HG03139 (cell line): Measurements from ENCODE around the gene LPAR2.

ENCODE experiments used
- ATAC-seq: cut with Tn5 transposase; IDR thresholded peaks from one replicate; pipeline ENCODE4 v1.9.1; 2021; ENCODE audit not compliant: unreplicated experiment

The LPAR2 gene

GRCh38 chr19:19654441-19654840, 26.4 kb upstream of the LPAR2 start:
- ATAC-seq: no peak

- no peak for ATAC-seq
These were observed 25.7 kb upstream of the LPAR2 start for GRCh38 chr19:19653597-19654147.

DNA sequence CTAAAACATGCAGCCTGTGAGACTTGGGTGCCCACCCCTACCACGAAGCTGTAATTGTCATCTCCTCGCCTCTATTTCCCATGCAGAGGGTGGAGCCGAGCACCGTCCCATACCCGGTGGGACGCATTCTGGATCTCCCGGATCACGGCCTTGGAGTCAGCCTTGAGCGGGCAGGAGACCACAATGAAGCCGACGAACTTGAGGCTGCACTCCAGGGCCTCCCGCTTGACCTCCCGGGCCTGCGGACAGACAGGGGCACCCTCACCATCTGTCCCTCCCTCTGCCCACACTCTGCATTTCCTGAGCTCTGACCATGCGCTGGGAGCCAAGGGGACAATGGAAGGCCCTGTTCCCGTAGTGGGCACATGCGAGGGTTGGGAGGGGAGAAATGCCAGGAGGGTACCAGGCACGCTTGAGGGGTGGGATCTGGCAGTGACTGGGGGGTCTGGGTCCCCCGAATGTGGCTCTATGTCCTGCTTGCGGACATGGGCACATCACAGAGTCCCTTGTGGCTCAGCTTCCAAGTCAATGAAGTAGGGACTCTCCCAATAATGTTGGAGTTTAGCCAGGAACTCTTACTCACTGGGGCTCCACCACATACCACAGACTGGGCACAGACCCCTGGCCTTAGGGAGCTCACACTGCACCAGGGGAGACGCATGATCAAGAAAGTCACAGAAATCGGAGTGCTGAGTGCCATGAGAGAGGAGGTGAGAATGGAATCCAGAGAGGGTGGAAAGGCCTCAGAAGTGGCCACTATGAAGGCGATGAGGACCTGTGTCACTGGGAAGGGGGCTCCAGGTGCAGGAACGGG, 24.7 kb upstream of the LPAR2 start:
- ATAC-seq: no peak

DNA sequence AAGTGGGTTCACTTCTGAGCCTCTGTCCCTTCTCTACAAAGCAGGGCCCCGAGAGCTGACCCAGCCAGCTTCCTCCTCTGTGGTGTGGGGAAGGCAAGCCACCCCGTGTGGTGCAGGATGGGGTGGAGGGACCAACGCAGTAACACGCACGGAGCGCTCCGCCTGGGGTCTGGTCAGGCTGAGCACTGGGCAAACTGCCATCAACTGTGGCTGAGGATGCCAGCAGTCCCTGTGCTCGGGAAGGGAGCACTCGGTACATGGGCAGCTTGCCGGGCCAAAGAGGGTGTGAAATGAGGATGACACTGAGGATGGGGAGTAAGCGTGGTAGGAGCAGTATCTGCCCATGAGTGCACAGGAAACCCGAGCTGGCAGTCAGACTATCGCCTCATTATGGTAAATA, 23.1 kb upstream of the LPAR2 start:
- ATAC-seq: no peak

DNA sequence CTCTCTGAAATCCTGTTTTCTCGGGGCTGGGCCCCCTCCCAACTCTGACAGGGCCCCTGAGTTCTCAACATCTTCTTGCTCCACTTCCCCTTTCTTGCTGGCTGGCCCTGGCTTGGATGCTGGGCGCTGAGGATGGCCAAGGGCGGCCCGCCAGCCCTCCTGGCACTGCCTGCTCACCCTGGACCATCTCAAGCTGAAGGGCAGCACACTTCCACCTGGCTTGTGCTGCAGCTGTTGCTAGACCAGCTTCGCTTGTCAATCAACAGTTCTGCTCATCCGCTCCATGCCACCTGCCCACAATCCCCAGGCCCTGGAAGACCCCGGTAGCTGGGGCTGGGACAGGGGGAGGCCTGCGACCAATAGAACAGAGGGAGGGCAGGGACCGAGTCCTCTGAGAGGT, 22.3 kb upstream of the LPAR2 start:
- ATAC-seq: no peak

GRCh38 chr19:19649580-19649995, 21.6 kb upstream of the LPAR2 start:
- ATAC-seq: no peak

DNA sequence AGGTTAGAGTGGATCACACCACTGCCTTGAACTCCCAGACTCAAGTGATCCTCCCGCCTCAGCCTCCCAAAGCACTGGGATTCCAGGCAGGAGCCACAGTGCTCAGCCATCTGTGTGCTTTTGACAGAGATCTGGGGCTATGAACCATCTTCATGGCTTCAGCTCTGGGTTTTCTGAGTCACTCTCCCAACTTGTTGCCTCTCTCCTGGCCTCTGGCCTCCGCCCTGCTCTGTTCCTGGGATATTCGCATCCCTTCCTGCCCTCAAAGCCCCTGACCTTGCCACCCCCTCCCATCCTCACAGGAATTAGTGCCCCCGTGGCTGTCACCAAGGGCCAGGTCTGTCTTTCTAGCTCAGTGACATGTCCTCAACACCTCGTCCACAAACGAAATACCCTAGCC, 21.1 kb upstream of the LPAR2 start:
- ATAC-seq: no peak

DNA sequence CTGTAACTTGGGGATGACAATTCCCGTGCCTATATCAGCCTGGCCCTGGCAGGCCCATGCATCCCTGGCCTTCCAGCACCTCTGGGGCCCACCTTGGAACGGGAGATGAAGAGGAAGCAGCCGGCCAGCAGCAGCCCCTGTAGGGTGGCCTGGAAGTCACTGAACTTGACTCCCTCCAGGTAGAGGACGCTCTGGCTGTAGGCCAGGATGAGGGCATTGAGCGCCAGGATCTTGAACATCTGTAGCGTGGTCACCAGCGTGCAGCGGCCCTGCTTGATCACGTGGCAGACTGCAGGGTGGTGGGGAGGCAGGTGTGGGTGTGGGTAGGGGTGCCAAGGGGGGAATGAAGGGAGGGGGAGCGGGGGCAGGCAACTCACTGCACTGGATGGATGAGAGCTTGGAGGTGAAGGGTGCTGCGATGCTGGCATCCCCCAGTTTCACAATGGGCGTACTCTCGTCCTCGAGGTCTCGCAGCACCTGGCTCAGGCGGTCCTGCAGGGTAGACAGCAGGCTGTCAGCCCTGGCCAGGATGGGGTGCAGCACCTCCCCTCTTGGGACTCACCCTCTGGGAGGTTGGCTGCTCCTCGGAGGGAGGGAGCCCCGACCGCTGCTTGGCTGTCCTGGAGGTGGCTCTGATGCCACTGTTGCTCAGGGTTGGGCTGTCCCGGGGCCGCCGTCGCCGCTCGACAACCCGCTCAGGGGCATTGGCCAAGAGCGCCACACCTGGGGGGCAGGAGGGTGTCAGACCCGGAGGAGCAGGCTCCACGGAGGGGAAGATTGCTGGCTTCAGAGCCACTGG, 19.2 kb upstream of the LPAR2 start:
- no peak for ATAC-seq

DNA sequence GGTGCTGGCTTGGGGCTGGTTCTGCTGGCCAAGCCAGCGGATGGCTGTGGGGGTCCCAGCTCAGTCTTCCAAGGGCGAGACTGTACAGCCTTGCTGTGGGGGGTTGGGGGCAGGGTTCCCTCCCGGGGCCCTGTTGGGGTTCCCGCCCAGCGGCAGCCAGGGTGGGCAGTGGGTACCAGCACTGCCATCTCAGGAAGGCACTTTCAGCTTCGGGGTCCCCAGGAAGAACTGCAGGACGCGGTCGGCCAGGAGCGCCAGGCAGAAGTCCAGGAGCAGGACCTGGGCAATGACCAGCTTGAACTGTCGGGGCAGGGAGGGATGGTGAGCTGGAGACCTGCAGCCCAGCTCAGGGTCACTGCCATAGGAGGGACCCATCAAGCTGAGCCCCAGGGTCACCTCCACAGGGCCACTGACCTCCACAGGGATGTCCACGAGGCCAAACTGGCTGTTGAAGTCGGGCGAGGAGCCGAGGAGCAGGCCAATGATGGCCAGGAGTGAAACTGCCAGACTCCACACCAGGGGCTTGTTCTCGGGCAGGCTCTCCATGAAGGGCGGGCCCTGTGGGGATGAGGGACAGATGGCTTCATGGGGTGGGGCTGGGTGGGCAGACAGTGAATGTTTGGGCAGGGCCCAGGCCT, 17.3 kb upstream of the LPAR2 start:
- ATAC-seq: no peak

DNA sequence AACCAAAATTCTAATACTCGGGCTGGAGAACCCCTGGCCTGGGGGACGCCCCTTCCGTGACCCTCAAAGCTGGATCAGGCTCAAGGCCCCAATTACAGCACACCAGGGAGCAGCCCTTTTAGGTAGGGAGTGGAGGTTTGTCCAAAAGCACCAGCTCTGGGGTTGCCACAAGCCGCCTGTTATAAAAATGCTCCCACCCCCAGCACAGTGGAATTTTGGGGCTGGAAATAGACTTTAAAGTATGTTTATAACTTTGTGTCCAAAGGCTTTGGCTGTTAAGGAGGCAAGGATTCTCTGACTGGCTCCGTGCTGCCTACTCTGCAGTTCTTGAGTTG, 16.0 kb upstream of the LPAR2 start:
- ATAC-seq: no peak

DNA sequence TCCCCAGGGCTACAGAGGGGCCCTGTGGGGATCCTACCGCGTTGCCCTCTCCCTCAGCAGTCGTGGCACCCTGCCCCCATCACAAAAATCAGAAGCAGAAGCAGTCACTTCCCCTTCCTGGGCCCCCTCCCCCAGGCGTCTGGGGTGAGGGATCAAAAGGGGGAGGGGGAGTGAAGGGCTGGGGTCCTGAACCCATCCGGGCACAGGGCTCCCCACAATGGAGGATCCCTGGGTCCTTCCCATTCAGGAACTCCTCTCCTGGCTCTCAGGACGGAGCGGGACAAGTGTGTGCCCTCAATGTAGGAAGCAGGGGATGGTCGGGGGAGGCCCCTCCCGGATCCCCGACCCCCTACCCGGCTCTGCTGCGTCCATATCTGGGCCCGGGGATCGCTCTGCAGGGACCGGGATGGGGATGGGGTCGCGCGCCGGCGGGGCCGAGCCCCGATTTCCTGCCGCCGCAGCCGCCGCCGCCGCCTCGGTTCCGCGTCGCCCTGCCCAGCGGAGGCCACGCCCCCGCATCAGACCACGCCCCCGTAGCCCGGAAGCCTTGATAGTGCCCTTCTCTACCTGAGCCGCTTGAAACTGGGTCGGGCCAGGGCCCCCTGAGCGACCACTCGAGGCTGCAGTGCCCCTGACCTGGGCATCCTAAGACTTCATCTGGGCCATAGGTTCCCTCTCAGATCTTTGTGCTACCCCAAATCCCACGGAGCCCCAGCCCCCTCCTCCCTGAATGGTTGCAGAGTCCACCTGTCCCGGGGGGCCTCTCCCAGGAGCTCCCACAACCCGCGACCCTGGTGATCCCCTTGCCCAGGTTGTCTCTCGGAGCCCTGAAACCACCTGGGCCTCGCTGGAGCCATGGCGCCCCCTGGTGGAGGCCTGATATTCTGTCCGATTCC, 15.4 kb upstream of the LPAR2 start, which contains the start of gene GMIP:
TSS of gene GMIP (minus strand) at position 500 of the 896 bp plus-strand sequence. CDS start at position 372, 128 bp downstream.
- no peak for ATAC-seq

GRCh38 chr19:19642506-19643157, 14.6 kb upstream of the LPAR2 start:
- no peak for ATAC-seq

GRCh38 chr19:19637523-19638251, 9.7 kb upstream of the LPAR2 start:
- ATAC-seq: no peak

GRCh38 chr19:19637186-19637522, 9.1 kb upstream of the LPAR2 start:
- no peak for ATAC-seq

GRCh38 chr19:19636573-19637185, 8.7 kb upstream of the LPAR2 start:
- ATAC-seq: no peak

DNA sequence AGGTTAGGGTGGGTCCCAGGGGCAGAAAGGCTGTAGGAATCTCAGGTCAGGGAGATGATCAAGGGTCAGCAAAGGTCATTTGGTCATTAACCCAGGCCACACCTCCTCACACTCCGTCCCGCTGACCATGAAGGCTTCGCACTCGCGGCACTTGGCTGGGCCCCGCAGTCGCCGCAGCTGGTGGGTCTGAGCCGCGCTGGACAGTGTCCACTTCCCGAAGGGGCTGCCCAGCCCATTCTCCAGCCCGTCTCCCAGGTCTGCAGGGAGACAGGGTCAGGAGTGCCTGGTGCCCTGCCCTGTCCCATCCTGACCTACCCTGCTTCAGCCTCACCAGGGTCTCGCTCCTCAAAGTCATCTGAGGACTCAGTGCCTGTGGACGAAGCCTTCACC, 7.3 kb upstream of the LPAR2 start:
- no peak for ATAC-seq

- no peak for ATAC-seq
These were observed 6.7 kb upstream of the LPAR2 start for GRCh38 chr19:19634516-19635312.
